HL-60 (cell line): ENCODE measurements around the gene MAB21L3.

Experiments
- CTCF ChIP-seq: IDR thresholded peaks from one replicate; pipeline ENCODE4 v1.5.1; 2011; ENCODE audit warnings: low read length, control low read depth, inconsistent platforms; ENCODE audit not compliant: insufficient read depth
- GABPA ChIP-seq: IDR thresholded peaks from 2 replicates; pipeline ENCODE4 v1.6.1; 2012; ENCODE audit warnings: low read depth
- POLR2AphosphoS5 ChIP-seq: IDR thresholded peaks from 2 replicates; pipeline ENCODE4 v1.6.1; 2012; ENCODE audit warnings: low read depth
- REST ChIP-seq: IDR thresholded peaks from 2 replicates; pipeline ENCODE4 v1.6.1; 2012; ENCODE audit warnings: low read depth; ENCODE audit not compliant: insufficient replicate concordance
- SPI1 ChIP-seq: IDR thresholded peaks from 2 replicates; pipeline ENCODE4 v1.6.1; 2012; ENCODE audit warnings: low read depth, mild to moderate bottlenecking, borderline replicate concordance

- TF ChIP-seq SPI1 (no peak), CTCF (no peak), REST (no peak), POLR2AphosphoS5 (no peak), GABPA (no peak)
Observed at GRCh38 chr1:116157096-116157495, 45.9 kb downstream of the MAB21L3 start.
